VCaP (cell line): ENCODE data around the gene UBE3C.
A peak's percentile ranks its signal among the peaks of the same experiment; 100 is the strongest.

ENCODE experiments used
- H3K27ac ChIP-seq: fragments of 450-650 bp; 2 replicates; pipeline ENCODE4 v1.5.1; 2017
- TF ChIP-seq, protein P1 (sequence below): fragments of 450-650 bp; conservative IDR thresholded peaks from 2 replicates; pipeline ENCODE4 v1.5.1; 2017; ENCODE audit warnings: mild to moderate bottlenecking, moderate library complexity

Gene UBE3C

DNA sequence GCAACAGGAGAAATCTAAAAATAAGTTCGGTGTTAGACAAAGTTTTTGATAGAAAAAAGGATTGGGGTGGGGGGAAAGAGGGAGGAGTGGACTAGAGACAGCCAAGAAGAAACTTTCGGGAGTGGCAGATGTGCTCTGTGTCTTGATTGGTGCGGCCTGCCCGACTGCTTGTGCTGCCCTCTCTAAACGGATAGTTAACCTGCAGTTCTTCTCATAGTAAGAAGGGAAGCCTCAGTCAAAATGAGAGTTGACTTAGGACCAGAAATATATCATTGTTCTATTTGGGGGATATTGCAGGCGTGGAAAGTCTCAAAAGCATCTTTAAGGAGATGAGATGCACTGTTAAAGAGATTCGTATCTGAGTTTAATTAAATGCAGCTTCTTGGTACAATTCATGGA lies 39.3 kb downstream of the UBE3C start:
- peak overlapping the region; percentile 85 for H3K27ac ChIP-seq
- TF ChIP-seq, protein P1, sequence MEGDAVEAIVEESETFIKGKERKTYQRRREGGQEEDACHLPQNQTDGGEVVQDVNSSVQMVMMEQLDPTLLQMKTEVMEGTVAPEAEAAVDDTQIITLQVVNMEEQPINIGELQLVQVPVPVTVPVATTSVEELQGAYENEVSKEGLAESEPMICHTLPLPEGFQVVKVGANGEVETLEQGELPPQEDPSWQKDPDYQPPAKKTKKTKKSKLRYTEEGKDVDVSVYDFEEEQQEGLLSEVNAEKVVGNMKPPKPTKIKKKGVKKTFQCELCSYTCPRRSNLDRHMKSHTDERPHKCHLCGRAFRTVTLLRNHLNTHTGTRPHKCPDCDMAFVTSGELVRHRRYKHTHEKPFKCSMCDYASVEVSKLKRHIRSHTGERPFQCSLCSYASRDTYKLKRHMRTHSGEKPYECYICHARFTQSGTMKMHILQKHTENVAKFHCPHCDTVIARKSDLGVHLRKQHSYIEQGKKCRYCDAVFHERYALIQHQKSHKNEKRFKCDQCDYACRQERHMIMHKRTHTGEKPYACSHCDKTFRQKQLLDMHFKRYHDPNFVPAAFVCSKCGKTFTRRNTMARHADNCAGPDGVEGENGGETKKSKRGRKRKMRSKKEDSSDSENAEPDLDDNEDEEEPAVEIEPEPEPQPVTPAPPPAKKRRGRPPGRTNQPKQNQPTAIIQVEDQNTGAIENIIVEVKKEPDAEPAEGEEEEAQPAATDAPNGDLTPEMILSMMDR, result no peak

DNA sequence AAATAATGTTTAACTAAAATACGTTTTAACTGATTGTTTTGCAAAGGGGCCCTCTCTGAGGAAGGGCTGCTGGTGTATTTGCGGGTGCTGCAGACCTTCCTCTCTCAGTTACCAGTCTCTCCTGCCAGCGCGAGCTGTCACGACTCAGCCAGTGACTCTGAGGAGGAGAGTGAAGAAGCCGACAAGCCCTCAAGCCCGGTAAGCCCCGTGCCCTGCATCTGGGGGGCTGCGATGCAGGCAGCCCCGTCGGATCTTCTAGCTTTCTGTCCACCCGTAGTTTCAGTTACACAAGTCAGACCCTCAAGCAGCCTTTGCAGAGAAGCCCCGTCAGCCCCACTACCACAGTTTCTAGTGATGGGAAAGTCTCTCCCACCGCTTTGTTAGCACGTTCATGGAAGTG lies 45.1 kb downstream of the UBE3C start:
- TF ChIP-seq, protein P1, result no peak
- peak overlapping the region; percentile 85 for H3K27ac ChIP-seq

DNA sequence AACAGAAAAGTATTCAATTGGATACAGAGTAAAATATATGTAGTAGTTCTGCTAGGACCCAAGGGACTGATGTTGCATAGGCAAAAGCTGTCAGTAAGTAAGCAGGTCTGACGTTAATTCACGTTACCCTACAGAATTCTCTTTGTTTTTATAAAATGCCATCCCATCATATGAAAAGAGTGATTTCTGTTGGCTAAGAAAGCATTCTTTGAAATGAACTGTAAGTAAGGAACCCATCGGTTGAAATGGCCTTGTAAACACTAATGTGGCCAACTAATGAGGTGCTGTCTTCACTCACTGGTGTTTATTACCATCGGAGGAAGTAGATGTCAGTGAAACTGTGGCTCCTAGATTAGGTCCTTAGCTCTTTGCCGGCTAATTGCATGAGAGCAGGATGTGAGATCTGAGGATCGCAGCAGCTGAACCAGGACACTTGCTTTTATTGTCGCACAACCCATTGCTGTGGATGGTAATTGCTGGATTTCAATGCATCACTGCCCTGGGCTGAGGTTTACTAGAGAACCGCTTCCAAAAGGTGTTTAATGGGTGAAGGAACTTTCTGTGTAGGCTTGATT lies 49.5 kb downstream of the UBE3C start:
- TF ChIP-seq, protein P1, result no peak
- peak overlapping the region; percentile 58 for H3K27ac ChIP-seq

DNA sequence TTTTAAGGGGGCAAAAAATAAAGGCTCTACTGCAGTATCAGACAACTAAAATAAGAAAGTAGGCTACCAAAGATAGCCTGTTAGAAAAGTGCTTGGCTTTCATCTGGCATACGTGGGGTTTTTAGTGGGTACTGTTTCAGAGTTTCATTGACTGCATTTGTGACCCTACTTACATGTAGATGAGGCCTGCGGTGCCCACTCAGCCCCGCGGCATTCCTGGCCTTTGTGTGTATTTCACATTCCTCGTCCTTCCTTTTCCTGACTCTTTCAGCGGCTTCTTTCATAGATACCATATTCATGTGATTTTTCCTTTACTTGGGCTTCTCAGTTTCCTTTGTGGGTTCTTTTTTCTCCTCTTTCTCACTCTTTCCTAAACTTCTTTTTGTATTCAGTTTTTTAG lies 50.7 kb downstream of the UBE3C start:
- TF ChIP-seq, protein P1, result no peak
- H3K27ac ChIP-seq, result peak overlapping the region; percentile 58; the same call in 1 of the 2 replicates

DNA sequence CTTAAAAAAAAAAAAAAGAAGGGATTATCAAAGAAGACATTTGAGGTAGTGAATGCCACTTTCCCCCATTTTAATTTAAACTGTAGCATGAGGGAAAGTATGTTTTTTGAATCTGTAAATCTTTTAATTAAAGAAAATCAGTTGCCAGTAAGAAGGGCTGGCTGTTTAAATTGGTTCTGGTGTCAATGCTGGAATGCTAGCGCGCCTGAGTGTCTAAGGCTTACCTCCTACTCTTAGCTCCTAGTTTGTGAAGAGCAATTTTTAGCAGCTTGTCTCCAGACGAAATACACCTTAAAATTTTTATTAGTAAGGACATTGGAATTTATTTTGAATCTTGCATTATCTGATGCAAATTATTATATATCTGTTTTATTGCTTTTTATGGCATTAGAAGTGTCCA lies 54.1 kb downstream of the UBE3C start:
- H3K27ac ChIP-seq, result peak overlapping the region; percentile 18; the same call in 1 of the 2 replicates
- TF ChIP-seq, protein P1, result no peak

DNA sequence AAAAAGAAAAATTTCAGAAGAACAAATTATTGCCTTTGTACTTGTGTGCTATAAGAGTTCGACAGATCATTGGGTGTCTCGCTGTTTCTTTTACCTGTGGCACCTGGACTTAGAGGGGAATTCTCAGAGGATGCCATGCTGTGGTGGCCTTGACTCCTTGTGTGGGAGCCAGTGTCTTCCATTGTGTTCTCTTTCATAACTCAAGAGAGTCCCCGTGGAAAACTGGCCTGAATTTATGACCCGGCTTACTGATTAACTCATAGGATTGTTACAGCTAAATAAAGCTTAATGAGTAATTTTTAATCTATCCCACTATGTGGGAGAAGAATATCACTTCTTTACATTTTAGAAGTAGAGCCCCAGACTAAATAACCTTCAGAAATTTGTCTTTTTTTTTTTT lies 54.5 kb downstream of the UBE3C start:
- H3K27ac ChIP-seq, result peak overlapping the region; percentile 18; the same call in 1 of the 2 replicates
- TF ChIP-seq, protein P1, result no peak

DNA sequence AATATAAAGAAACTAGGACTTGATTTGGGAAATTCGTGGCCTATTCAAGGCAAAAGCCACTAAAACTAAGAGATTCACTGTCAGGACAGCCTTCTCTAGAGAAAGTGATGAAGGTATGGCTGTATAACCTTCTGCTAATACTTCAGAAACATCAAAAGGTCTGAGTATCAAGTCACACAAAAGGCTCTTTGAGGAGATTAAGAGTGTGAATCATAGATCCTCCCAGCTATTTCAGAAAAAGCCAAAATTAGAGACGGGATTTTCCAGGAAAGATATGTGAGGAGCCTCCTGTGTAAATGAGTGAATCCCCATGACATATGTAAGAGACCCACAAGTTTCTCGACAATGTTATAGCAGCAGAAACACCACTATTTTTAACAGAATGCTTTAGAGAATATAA lies 56.2 kb downstream of the UBE3C start:
- no peak overlapping the region for H3K27ac ChIP-seq
- TF ChIP-seq, protein P1, result no peak
